ENCODE results near the gene ANKS1B. TPM values are rescaled to one million over a fixed set of nuclear protein-coding genes. Genes with fewer than 3 reads are reported as not detected.

The ANKS1B gene
- total RNA-seq, 1 experiment from 2014 or later = 9.7 TPM

- H3K27me3 ChIP-seq (ENCODE audit: control insufficient read depth, insufficient read depth, low read length) = no peaks in the 10 kb centered on the region
- in situ Hi-C loops (cut with HindIII; ENCODE audit: low pct_unique_long_range_greater_than_20kb, low sequenced_read_pairs) (no loop called here), intact Hi-C loops (cut with micrococcal nuclease; ENCODE audit: unreplicated experiment) (no loop called here)
- ATAC-seq = no peak
- no peak for DNase-seq (ENCODE audit: low read depth, low spot score)
- no peaks in the 10 kb centered on the region for H3K36me3 ChIP-seq (ENCODE audit: control insufficient read depth, insufficient read depth, low read length)
- ChIA-PET CTCF (no interaction called here), POLR2A (interaction anchor here (0.7 kb wide), 1 partner anchor 433 kb away, joined by 13 read pairs; no protein-coding TSS in a partner anchor)
- BruUV-seq (replicated peaks) = no TSS peak
- H3K4me3 ChIP-seq (ENCODE audit: low read depth in 2 of 2, low read length in 2 of 2) = no peak overlapping the region
- H3K4me1 ChIP-seq (ENCODE audit: control insufficient read depth, insufficient read depth, low read length) = no peaks in the 10 kb centered on the region
- TF ChIP-seq POLR2AphosphoS5 (IDR thresholded peaks at IDR 0.05; ENCODE audit: low read depth, low read length) (no peak), TCF7L2 (IDR thresholded peaks at IDR 0.05; ENCODE audit: low read depth, low read length) (no peak), SIN3A (IDR thresholded peaks at IDR 0.05; ENCODE audit: borderline replicate concordance, insufficient read depth, low read depth, low read length) (no peak)
- TF ChIP-seq, protein P1, sequence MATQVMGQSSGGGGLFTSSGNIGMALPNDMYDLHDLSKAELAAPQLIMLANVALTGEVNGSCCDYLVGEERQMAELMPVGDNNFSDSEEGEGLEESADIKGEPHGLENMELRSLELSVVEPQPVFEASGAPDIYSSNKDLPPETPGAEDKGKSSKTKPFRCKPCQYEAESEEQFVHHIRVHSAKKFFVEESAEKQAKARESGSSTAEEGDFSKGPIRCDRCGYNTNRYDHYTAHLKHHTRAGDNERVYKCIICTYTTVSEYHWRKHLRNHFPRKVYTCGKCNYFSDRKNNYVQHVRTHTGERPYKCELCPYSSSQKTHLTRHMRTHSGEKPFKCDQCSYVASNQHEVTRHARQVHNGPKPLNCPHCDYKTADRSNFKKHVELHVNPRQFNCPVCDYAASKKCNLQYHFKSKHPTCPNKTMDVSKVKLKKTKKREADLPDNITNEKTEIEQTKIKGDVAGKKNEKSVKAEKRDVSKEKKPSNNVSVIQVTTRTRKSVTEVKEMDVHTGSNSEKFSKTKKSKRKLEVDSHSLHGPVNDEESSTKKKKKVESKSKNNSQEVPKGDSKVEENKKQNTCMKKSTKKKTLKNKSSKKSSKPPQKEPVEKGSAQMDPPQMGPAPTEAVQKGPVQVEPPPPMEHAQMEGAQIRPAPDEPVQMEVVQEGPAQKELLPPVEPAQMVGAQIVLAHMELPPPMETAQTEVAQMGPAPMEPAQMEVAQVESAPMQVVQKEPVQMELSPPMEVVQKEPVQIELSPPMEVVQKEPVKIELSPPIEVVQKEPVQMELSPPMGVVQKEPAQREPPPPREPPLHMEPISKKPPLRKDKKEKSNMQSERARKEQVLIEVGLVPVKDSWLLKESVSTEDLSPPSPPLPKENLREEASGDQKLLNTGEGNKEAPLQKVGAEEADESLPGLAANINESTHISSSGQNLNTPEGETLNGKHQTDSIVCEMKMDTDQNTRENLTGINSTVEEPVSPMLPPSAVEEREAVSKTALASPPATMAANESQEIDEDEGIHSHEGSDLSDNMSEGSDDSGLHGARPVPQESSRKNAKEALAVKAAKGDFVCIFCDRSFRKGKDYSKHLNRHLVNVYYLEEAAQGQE (IDR thresholded peaks at IDR 0.05; ENCODE audit: insufficient read depth in 1 of 2, low read depth in 2 of 2, low read length in 1 of 2) = no peak
- TF ChIP-seq, protein P2, sequence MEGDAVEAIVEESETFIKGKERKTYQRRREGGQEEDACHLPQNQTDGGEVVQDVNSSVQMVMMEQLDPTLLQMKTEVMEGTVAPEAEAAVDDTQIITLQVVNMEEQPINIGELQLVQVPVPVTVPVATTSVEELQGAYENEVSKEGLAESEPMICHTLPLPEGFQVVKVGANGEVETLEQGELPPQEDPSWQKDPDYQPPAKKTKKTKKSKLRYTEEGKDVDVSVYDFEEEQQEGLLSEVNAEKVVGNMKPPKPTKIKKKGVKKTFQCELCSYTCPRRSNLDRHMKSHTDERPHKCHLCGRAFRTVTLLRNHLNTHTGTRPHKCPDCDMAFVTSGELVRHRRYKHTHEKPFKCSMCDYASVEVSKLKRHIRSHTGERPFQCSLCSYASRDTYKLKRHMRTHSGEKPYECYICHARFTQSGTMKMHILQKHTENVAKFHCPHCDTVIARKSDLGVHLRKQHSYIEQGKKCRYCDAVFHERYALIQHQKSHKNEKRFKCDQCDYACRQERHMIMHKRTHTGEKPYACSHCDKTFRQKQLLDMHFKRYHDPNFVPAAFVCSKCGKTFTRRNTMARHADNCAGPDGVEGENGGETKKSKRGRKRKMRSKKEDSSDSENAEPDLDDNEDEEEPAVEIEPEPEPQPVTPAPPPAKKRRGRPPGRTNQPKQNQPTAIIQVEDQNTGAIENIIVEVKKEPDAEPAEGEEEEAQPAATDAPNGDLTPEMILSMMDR (IDR thresholded peaks at IDR 0.05) = no peak
- no peak overlapping the region for H3K27ac ChIP-seq (ENCODE audit: low read length)
- H3K9me3 ChIP-seq (ENCODE audit: control insufficient read depth, insufficient read depth, low read depth, low read length) = no peaks in the 10 kb centered on the region
These were observed 650.3 kb downstream of the ANKS1B start for GRCh38 chr12:99334285-99335056.

- ChIA-PET CTCF (no interaction called here), POLR2A (no interaction called here)
- no peak for DNase-seq (ENCODE audit: low read depth, low spot score)
- TF ChIP-seq SIN3A (IDR thresholded peaks at IDR 0.05; ENCODE audit: borderline replicate concordance, insufficient read depth, low read depth, low read length) (no peak), TCF7L2 (IDR thresholded peaks at IDR 0.05; ENCODE audit: low read depth, low read length) (no peak)
- TF ChIP-seq, protein P2 (IDR thresholded peaks at IDR 0.05) = no peak
- intact Hi-C loops (cut with micrococcal nuclease; ENCODE audit: unreplicated experiment) (no loop called here), in situ Hi-C loops (cut with HindIII; ENCODE audit: low pct_unique_long_range_greater_than_20kb, low sequenced_read_pairs) (no loop called here)
- no peaks in the 10 kb centered on the region for H3K4me1 ChIP-seq (ENCODE audit: control insufficient read depth, insufficient read depth, low read length)
- H3K9me3 ChIP-seq (ENCODE audit: control insufficient read depth, insufficient read depth, low read depth, low read length) = peaks cover 5% of the 10 kb centered on the region; the same call in 1 of the 2 replicates
- BruUV-seq (replicated peaks) = no TSS peak
- H3K27ac ChIP-seq (ENCODE audit: low read length) = no peak overlapping the region
- ATAC-seq = no peak
- no peaks in the 10 kb centered on the region for H3K27me3 ChIP-seq (ENCODE audit: control insufficient read depth, insufficient read depth, low read length)
- no peak overlapping the region for H3K4me3 ChIP-seq (ENCODE audit: low read depth in 2 of 2, low read length in 2 of 2)
- H3K36me3 ChIP-seq (ENCODE audit: control insufficient read depth, insufficient read depth, low read length) = no peaks in the 10 kb centered on the region
These were observed 651.7 kb downstream of the ANKS1B start for GRCh38 chr12:99332936-99333591.
